ENCODE measurements around the gene AHCYL2.
"Not testable (repeated sequence)": the region's sequence is repeated elsewhere in the genome, so short reads cannot be mapped to it uniquely, and the experiment has no call there.

Gene AHCYL2

DNA sequence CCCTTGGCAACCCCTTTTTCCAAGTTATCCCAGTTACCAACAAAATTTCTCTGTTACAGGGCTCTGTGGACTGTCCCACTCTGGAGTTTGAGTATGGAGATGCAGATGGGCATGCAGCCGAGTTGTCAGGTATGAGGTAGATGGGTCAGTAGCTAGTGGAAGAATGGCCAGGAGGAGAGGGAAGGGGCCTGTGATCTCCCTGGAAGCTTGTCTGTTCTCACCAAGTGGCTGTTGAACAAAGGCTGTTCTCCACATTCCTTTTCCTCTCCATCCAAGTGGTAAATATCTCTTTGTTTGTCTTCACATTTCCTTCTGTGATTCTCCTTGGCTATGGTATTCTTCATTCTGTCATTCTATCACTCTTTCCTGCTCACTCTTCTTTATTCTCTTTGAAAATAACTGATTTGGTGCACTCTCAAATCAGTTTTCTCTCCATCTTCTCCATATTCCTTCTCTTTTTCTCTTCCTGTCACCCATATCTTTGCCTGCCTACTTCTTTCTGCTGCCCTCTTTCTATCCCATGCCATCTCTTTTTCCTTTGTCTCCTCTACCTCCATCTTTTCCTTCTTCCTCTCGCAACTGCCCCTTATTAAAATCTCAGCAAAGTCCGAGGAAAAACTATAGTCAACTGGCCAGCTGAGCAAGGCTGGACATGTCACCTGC, 215.3 kb downstream of the AHCYL2 start:
- DNase-seq (ENCODE audit: low read depth), result no peak
- TF ChIP-seq, protein P1, sequence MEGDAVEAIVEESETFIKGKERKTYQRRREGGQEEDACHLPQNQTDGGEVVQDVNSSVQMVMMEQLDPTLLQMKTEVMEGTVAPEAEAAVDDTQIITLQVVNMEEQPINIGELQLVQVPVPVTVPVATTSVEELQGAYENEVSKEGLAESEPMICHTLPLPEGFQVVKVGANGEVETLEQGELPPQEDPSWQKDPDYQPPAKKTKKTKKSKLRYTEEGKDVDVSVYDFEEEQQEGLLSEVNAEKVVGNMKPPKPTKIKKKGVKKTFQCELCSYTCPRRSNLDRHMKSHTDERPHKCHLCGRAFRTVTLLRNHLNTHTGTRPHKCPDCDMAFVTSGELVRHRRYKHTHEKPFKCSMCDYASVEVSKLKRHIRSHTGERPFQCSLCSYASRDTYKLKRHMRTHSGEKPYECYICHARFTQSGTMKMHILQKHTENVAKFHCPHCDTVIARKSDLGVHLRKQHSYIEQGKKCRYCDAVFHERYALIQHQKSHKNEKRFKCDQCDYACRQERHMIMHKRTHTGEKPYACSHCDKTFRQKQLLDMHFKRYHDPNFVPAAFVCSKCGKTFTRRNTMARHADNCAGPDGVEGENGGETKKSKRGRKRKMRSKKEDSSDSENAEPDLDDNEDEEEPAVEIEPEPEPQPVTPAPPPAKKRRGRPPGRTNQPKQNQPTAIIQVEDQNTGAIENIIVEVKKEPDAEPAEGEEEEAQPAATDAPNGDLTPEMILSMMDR (IDR thresholded peaks at IDR 0.05; ENCODE audit: insufficient read depth, low read depth, low read length, missing control alignments), result no peak
- H3K4me3 ChIP-seq (ENCODE audit: low read depth, low read length), result no peak overlapping the region

GRCh38 chr7:129443612-129444011, 218.8 kb downstream of the AHCYL2 start:
- no peak for DNase-seq (ENCODE audit: low read depth)

GRCh38 chr7:129444776-129445175, 219.9 kb downstream of the AHCYL2 start:
- not testable (repeated sequence) for H3K4me3 ChIP-seq (ENCODE audit: low read depth, low read length); DNase-seq (ENCODE audit: low read depth)

More at GRCh38 chr7:129443612-129444011, 218.8 kb downstream of the AHCYL2 start:
- TF ChIP-seq, protein P1 (IDR thresholded peaks at IDR 0.05; ENCODE audit: insufficient read depth, low read depth, low read length, missing control alignments), result no peak
- H3K4me3 ChIP-seq (ENCODE audit: low read depth, low read length), result no peak overlapping the region

DNA sequence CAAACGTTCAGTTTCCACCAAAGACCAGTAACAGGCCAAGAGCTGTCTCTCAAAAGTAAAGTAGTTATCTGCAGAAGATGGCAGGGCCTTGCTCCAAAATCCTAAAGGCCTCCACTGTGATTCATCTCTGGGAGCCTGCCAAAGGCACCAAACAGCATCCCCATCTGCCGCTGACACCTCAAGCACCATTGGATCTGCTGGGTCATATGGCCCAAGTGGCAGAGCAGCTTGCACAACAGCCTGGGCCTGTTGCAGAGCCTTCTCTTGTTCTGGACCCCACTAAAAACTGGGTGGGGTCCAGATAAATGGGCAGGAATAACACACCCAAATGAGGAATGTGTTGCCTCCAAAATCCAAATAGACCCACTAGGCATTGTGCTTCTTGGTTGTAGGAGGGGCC, 222.1 kb downstream of the AHCYL2 start:
- not testable (repeated sequence) for H3K4me3 ChIP-seq (ENCODE audit: low read depth, low read length); DNase-seq (ENCODE audit: low read depth)

GRCh38 chr7:129447445-129447844, 222.6 kb downstream of the AHCYL2 start:
- not testable (repeated sequence) for DNase-seq (ENCODE audit: low read depth)

DNA sequence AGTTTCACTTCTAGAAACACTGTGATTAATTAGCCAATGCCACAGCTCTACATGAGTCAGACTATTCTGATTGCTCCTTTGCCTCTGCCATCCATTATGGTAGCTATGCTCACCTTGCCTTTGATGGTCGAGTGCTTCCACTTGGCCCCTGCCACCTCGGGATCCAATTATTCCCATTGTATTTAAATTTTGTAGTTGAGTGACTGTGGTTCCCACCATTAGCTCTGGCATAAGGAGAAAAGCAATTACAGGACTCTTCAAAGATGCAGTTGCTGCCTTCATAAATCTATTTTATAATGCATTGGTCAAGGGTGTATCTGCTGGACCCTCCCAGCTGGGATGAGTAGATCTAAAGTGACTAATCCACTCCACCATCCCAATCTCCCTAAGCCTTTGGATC, 223.8 kb downstream of the AHCYL2 start:
- H3K4me3 ChIP-seq (ENCODE audit: low read depth, low read length); DNase-seq (ENCODE audit: low read depth): not testable (repeated sequence)

More at GRCh38 chr7:129447445-129447844, 222.6 kb downstream of the AHCYL2 start:
- H3K4me3 ChIP-seq (ENCODE audit: low read depth, low read length), result not testable (repeated sequence)

DNA sequence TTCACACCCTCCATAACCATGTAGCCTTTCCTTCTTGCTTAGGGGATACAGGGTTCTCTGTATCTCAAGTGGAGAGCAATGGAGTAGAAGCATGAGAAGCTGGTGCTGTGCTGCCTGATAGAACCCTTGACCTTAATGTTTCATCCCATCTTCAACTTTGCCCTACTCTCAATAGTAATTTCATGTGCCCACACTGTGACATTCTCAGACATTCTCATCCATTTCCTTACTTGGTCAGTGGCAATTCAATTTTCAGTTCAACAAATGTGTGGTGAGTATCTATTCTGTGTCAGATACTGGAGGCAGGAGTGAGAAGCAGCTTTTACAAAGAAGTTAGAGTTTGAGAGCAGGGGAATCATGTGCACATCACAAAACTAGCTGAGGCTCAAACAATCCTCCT, 225.5 kb downstream of the AHCYL2 start:
- TF ChIP-seq, protein P1 (IDR thresholded peaks at IDR 0.05; ENCODE audit: insufficient read depth, low read depth, low read length, missing control alignments), result no peak
- no peak overlapping the region for H3K4me3 ChIP-seq (ENCODE audit: low read depth, low read length)
- no peak for DNase-seq (ENCODE audit: low read depth)

- TF ChIP-seq, protein P1 (IDR thresholded peaks at IDR 0.05; ENCODE audit: insufficient read depth, low read depth, low read length, missing control alignments), result no peak
- no peak overlapping the region for H3K4me3 ChIP-seq (ENCODE audit: low read depth, low read length)
- DNase-seq (ENCODE audit: low read depth), result no peak
These were observed 227.9 kb downstream of the AHCYL2 start for GRCh38 chr7:129452589-129453231.

- H3K4me3 ChIP-seq (ENCODE audit: low read depth, low read length), result no peak overlapping the region
- TF ChIP-seq, protein P1 (IDR thresholded peaks at IDR 0.05; ENCODE audit: insufficient read depth, low read depth, low read length, missing control alignments), result no peak
- no peak for DNase-seq (ENCODE audit: low read depth)
These were observed 228.8 kb downstream of the AHCYL2 start for GRCh38 chr7:129453510-129454248.

Measured in GM12865 (cell line).